HG03342 (cell line): ENCODE results near the gene CPT2.

Experiments
- ATAC-seq: cut with Tn5 transposase; IDR thresholded peaks from one replicate; pipeline ENCODE4 v1.9.1; 2021; ENCODE audit warnings: mild to moderate bottlenecking, moderate library complexity; ENCODE audit not compliant: unreplicated experiment

CPT2 gene

GRCh38 chr1:53259932-53260331, 63.3 kb downstream of the CPT2 start:
- ATAC-seq = no peak

- no peak for ATAC-seq
Measured at GRCh38 chr1:53260631-53261247, 64.1 kb downstream of the CPT2 start.

- no peak for ATAC-seq
Measured at GRCh38 chr1:53262000-53262399, 65.4 kb downstream of the CPT2 start.
